Activated T-cell treated with anti-CD3 and anti-CD28 coated beads for 48 hours (primary cell): Measurements from ENCODE around the gene CASQ1.

Source experiments
- DNase-seq: peaks from one replicate; pipeline ENCODE4 v3.0.0-alpha.2; 2020; ENCODE audit warnings: low read depth

Gene CASQ1

GRCh38 chr1:160189649-160190625 is at the start of gene CASQ1:
Gene CASQ1 (plus strand): TSS chr1:160190575. CDS start chr1:160190752, 177 bp downstream.
- DNase-seq, result no peak

DNA sequence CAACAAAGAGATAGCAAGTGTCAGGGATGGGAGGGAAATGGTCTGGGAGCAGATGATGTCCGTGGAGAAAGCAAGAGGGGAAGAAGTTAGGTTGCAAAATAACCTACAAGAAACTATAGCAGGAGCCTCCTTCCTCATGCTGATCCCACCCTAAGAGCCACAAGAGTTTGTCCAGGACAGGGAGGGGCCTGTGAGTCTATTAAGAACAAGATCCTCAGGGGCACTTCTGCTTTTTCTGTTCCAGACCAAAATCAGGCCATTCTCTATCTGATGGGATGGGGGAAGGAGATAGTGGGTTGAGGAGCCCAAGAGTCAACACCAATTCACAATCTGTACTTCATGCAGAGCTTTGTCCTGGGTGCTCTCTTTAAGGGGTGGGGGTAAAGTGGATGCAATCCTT is 46.7 kb upstream of the CASQ1 start:
- DNase-seq, result no peak

DNA sequence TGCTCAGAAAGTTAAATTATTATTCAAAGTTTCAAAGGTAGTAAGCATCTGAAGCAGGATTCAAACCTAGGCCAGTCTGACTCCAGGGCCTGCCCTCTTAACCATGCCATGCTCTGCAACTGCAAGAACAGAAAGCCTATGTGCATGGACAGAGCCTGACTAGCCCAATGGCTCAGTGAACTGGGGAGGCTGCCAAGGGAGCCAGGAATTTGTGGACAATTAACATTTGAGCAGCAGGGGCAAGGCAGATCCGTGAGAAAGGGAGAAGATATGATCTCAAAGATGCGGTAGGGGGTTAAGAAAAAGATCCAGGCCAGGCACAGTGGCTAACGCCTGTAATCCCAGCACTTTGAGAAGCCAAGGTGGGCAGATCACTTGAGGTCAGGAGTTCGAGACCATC is 45.5 kb upstream of the CASQ1 start:
- no peak for DNase-seq

DNA sequence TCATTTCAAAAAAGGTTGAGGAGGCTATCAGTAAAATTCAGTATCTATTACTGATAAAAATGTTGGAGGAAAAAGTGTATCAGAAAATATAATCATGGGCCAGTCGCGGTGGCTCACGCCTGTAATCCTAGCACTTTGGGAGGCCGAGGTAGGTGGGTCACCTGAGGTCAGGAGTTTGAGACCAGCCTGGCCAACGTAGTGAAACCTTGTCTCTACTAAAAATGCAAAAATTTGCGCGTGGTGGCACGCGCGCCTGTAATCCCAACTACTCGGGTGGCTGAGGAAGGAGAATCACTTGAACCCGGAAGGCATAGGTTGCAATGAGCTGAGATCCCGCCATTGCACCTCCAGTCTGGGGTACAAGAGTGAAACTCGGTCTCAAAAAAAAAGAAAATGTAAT is 44.3 kb upstream of the CASQ1 start:
- DNase-seq, result no peak

DNA sequence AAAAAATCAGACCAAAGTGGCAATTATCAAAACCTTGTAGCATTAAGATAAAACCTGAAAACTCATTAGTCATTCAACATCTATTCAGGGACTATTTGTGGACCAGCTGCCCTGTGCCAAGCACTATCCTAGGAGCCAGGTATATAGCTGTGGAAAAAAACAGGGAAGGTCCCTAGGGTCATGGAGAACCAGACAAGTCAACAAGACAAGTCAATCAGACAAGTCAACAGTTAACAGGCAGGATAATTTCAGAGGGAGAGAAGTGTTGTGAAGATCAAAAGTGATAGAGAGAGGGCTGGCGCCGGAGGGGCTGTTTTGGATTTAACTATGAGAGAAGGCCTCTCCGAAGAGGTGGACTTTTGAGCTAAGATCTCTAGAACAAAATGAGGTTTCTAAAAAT is 42.3 kb upstream of the CASQ1 start:
- DNase-seq, result no peak

- DNase-seq, result no peak
Observed at GRCh38 chr1:160149233-160149632, 41.1 kb upstream of the CASQ1 start.

DNA sequence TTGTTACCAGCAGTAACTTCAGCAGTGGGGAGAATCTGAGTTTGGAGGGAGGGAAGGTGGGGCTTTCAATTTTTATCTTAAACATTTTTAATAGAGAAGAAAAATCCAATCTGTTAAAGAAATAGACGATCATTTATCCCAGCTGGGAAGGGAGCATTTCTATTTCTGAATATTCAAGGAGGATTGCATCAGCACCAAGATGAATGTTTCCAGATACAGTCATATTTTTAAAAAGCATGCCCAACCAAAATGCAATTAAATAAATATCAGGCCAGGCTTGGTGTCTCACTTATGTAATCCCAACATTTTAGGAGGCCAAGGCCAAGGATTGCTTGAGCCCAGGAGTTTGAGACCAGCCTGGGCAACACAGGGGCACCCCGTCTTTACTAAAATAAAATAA is 40.7 kb upstream of the CASQ1 start:
- DNase-seq, result no peak

DNA sequence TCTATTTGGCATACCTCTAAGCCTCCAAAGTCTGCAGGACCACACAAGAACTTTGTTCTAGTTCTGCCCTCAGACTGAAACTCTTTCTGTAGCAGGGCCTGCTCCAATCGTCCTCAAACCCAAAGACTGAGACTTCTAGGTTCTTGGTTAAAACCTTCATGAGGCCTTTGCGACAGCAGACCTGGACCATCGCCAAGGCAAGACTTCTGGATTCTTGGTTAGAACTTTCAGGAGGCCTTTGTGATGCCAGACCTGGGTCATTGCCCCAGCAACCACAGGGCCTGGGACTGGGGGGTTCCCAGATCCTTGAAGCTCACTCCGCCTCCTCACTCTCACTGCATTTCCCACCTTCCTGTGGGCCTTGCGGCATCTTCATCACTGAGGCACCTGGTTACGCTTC is 39.1 kb upstream of the CASQ1 start, which contains the start of gene ATP1A4:
Gene ATP1A4, plus strand, starts transcription at position 301 of the 400 bp plus-strand sequence. CDS start 438 bp downstream, outside the sequence.
- no peak for DNase-seq

GRCh38 chr1:160154790-160155189 is 35.6 kb upstream of the CASQ1 start:
- no peak for DNase-seq

GRCh38 chr1:160156361-160156760 is 34.0 kb upstream of the CASQ1 start:
- DNase-seq, result no peak

DNA sequence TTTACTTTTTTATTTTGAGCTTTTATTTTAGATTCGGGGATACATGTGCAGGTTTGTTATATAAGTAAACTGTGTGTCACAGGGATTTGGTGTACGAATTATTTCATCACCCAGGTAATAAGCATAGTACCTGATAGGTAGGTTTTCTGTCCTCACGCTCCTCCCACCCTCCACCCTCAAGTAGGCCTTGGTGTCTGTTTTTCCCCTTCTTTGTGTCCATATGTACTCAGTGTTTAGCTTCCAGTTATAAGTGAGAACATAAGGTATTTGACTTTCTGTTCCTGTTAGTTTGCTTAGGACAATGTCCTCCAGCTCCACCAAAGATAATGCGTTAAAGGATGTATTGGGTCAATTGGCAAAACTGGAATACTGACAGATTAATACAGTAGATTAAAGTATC is 33.2 kb upstream of the CASQ1 start:
- no peak for DNase-seq

DNA sequence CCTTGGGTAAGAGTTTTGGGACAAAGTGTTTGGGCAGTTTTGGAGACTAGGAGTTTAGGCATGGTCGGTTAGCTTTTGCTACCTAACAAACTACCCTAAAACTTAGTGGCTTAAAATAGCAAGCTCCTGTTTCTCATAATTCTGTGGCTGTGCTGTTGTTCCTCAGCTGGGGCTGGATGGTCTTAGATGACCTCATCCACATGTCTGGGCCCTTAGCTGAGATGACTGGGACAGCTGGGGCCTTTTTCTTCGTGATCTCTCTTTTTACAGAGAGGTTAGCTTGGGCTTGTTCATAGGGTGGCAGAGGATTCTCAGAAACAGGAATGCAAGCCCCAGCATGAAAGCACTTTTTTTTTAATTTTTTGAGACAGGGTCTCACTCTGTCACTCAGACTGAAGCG is 32.3 kb upstream of the CASQ1 start:
- no peak for DNase-seq

DNA sequence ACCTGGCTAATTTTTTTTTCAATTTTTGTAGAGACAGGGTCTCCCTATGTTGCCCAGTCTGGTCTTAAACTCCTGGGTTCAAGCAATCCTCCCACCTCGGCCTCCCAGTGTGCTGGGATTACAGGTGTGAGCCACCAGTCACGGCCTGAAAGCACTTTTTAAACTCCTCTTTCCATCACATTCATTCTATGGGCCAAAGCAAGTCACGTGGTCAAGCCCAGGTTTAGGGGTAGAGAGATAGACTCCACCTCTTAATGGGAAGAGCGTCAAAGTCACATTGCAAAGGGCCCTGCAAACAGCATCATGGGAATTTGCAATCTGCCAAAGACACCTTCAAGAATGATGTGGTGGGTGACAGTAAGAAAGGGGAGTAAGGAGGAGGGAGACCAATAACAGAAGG is 31.8 kb upstream of the CASQ1 start:
- DNase-seq, result no peak

- DNase-seq, result no peak
Observed at GRCh38 chr1:160159846-160160245, 30.5 kb upstream of the CASQ1 start.

DNA sequence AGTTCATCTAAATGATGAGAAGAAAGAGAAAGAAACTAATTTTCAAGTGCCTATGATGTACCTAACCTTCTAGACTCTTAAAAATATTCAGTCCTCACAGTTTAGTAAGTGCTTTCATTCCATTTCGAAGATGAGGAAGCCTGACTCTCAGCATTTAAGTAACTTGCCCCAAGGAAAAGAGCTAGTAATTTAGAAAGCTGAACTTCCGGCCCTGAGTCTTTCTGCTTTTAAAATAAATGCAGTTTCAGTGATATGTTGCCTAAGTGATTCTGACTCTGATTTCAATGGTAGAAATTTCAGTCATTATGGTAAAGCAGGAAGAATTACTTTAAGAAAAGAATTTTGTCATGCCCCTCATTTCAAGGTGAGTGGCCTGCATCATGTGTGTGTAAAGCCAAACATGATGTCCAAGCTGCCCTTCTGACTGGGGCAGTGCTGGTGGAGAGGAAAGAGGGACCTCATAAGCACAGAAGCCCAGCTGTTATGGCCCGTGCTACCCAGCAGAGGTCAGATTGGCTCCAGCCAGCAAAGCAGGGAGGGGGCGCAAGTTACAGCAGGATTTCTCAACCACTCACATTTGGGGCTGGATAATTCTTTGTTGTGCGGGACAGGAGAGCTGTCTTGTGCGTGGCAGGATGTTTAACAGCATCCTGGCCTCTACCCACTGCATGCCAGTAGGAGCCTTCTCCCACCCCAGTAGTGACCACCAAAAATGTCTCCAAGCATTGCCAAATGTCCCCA is 28.2 kb upstream of the CASQ1 start:
- no peak for DNase-seq

DNA sequence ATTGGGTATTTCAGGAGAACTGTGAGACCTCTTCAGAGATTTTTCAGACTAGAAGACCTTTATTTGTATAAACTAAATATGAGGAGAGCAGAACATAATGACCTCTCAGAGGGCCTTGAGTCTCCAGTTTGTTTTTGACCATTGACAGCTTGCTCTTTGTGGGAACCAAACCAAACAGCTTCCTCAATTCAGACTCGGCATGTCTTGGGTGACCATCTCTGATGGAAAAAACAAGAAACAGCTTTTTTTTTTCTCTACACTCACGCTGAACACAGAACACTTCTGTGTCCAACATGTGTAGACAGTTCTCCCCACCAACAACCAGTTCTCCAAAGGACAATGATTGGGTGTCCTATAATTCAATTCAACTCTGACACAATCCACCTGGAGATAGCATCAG is 27.4 kb upstream of the CASQ1 start:
- DNase-seq, result no peak

DNA sequence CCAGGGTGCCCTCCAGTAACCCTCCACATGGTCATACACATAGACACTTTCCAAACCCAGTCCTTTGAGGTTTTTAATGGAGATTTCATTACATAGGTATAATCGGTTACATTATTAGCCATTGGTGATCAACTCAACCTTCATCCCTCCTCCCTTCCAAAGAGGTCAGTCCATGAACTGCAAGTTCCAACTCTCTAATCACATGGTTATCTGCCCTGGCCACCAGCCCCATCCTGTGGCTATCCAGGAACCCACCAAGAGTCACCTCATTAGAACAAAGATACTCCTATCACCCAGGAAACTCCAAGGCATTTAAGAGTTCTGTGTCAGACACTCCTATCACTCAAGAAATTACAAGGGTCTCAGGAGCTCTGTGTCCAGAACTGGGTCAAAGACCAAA is 26.8 kb upstream of the CASQ1 start:
- DNase-seq, result no peak

- no peak for DNase-seq
Observed at GRCh38 chr1:160164121-160164520, 26.3 kb upstream of the CASQ1 start.

- DNase-seq, result no peak
Observed at GRCh38 chr1:160166166-160166868, 24.1 kb upstream of the CASQ1 start.

DNA sequence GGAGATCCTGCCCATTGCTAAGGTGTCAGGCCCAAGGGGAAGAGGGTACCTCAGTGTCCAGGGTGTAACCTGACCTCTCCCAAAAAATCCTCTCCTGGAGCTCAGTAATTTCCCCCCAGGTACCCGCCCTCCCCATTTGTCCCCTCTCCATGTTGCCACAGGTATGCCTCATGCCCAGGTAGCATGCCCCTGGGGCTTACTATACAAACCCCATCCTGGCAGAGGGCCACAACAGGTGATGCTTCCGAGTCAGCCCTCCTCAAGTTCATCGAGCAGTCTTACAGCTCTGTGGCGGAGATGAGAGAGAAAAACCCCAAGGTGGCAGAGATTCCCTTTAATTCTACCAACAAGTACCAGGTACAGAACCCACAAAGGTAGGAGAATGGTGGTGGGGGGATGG is 23.3 kb upstream of the CASQ1 start:
- DNase-seq, result no peak

DNA sequence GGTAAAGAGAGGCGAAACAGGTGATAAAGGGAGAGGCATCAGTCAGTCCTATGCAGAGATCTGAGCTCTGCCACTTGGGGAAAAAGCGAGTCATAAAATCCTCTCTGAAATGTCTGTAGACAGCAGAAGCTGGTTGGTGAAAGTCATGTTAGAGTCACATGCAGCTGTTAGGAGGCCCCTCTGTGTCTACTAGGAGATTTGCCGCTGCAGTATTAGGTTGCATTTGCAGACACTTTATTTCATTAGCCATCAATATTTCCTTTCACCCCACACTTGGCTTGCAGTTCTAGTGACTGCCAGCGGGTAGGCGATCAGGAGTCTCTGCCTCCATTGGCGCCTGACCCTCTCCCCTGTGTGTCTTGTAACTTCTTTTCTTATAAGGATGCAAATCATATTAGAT is 22.8 kb upstream of the CASQ1 start:
- DNase-seq, result no peak

DNA sequence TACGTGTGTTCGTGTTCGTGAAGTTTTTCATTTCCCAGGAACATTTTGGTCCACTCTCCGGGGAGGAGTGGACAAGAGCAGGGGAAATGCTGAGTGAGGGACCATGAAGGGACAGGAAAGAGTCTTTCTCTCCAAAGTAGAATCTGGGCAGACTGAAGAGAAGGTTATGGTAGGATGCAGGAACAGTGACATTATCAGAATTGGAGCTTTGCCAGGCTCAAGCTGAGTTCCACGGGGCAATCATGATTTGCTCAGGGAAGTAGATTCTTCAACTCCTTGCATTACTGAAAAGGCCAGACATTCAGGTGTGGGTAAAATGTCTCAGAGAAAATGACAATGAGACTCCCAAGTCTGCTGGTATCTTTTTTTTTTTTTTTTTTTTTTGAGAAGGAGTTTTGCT is 22.4 kb upstream of the CASQ1 start:
- DNase-seq, result no peak
